Rectal smooth muscle tissue (tissue), 1 donor: Measurements from ENCODE around the gene VWA3A.

Experiments
- H3K27ac ChIP-seq: one replicate; pipeline ENCODE4 v1.7.0; 2013; ENCODE audit warnings: low read depth, low read length, inconsistent platforms
- H3K27me3 ChIP-seq: one replicate; pipeline ENCODE4 v1.7.0; 2013; ENCODE audit warnings: low read length; ENCODE audit not compliant: control insufficient read depth, insufficient read depth
- H3K36me3 ChIP-seq: one replicate; pipeline ENCODE4 v1.7.0; 2013; ENCODE audit warnings: low read length; ENCODE audit not compliant: control insufficient read depth, insufficient read depth
- H3K4me1 ChIP-seq: one replicate; pipeline ENCODE4 v1.7.0; 2013; ENCODE audit warnings: low read length; ENCODE audit not compliant: control insufficient read depth, insufficient read depth
- H3K4me3 ChIP-seq: one replicate; pipeline ENCODE4 v1.7.0; 2013; ENCODE audit warnings: low read length
- H3K9ac ChIP-seq: one replicate; pipeline ENCODE4 v1.7.0; 2013; ENCODE audit warnings: low read length

VWA3A gene

GRCh38 chr16:22071331-22071910 lies 20.9 kb upstream of the VWA3A start:
- H3K27ac ChIP-seq = no peak overlapping the region
- H3K36me3 ChIP-seq = no peaks in the 10 kb centered on the region
- H3K4me3 ChIP-seq = no peak overlapping the region
- H3K27me3 ChIP-seq = no peaks in the 10 kb centered on the region
- no peak overlapping the region for H3K9ac ChIP-seq
- H3K4me1 ChIP-seq = no peaks in the 10 kb centered on the region

DNA sequence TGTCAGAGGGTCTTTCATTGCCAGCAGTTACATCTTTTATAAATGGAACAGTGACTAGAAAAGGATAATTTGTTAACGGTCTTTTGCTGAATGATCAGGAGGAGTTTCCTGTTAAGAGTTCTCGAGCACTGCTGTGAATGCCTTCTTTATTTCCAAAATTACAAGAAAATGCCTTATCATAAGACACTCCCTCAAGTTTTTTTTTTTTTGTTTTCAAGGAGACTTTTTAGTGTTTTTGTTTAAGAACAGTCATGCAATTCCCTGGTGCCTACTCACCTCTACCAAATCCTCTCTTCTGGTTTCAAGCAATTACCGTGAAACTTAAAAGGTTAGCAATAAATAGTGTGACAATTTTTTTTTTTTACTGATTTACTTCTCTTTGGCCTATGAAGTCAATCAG lies 19.0 kb upstream of the VWA3A start:
- Histone ChIP-seq H3K27ac (no peak overlapping the region), H3K27me3 (no peaks in the 10 kb centered on the region), H3K9ac (no peak overlapping the region), H3K4me1 (no peaks in the 10 kb centered on the region), H3K4me3 (no peak overlapping the region), H3K36me3 (no peaks in the 10 kb centered on the region)

GRCh38 chr16:22075043-22075757 lies 17.1 kb upstream of the VWA3A start:
- H3K4me3 ChIP-seq = no peak overlapping the region
- no peak overlapping the region for H3K27ac ChIP-seq
- no peak overlapping the region for H3K9ac ChIP-seq
- H3K4me1 ChIP-seq = no peaks in the 10 kb centered on the region
- no peaks in the 10 kb centered on the region for H3K27me3 ChIP-seq
- H3K36me3 ChIP-seq = no peaks in the 10 kb centered on the region

- Histone ChIP-seq H3K4me1 (no peaks in the 10 kb centered on the region), H3K27me3 (no peaks in the 10 kb centered on the region), H3K4me3 (no peak overlapping the region), H3K9ac (no peak overlapping the region), H3K36me3 (no peaks in the 10 kb centered on the region), H3K27ac (no peak overlapping the region)
Measured at GRCh38 chr16:22075776-22076175, 16.6 kb upstream of the VWA3A start.

DNA sequence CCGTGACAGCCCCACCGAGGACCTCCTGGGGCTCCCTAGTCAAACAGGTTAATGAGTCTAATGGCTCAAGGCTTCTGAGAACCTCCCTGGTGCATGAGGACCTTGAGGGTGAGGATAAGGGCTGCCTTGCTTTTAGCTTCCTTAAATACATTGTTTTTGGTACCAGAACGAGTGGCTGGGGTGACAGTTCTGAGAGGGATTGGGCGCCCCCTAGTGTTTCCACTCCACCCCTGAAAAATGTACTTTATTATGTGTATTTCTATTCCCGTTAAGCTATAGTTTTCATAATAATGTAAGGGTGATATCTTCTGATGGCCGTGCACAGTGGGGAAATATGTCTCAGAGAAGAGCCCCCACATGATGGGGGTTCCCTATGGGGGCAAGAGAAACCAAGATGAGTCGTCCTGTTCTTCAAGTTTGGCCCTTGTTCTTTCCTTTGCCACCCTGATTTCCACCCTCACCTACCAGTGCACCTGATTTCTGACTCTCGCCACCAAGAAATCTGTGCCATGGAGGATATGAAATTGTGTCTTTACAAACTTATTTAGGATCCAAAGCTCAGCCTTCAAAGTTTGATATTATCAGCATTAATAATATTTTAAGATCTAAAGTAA lies 14.5 kb upstream of the VWA3A start:
- no peaks in the 10 kb centered on the region for H3K4me1 ChIP-seq
- no peak overlapping the region for H3K9ac ChIP-seq
- H3K4me3 ChIP-seq = no peak overlapping the region
- no peak overlapping the region for H3K27ac ChIP-seq
- H3K36me3 ChIP-seq = no peaks in the 10 kb centered on the region
- no peaks in the 10 kb centered on the region for H3K27me3 ChIP-seq

- Histone ChIP-seq H3K36me3 (no peaks in the 10 kb centered on the region), H3K27me3 (no peaks in the 10 kb centered on the region), H3K9ac (no peak overlapping the region), H3K27ac (no peak overlapping the region), H3K4me1 (no peaks in the 10 kb centered on the region), H3K4me3 (no peak overlapping the region)
Measured at GRCh38 chr16:22078656-22079055, 13.7 kb upstream of the VWA3A start.

DNA sequence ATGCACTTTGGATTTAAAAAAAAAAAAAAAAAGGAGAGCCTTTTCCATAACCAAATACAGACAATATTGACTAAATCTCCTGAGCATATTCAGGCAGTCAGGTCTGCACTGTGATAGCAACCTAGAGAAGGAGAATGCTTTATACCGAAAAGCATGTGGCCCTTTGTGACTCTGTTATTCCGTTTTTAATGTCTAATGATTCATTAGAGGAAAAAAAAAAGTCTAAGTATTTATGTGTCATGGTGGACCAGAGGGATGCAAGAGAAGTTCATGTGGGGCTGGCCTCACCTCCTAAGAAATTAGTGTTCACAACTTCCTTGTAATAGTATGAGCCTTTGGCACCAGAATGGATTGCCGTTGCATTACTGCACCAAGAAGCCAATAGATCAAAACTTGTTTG lies 11.3 kb upstream of the VWA3A start:
- Histone ChIP-seq H3K27ac (no peak overlapping the region), H3K4me1 (no peaks in the 10 kb centered on the region), H3K36me3 (no peaks in the 10 kb centered on the region), H3K27me3 (no peaks in the 10 kb centered on the region), H3K9ac (no peak overlapping the region), H3K4me3 (no peak overlapping the region)

GRCh38 chr16:22086440-22086839 lies 5.9 kb upstream of the VWA3A start:
- no peaks in the 10 kb centered on the region for H3K27me3 ChIP-seq
- H3K4me3 ChIP-seq = no peak overlapping the region
- no peaks in the 10 kb centered on the region for H3K4me1 ChIP-seq
- no peaks in the 10 kb centered on the region for H3K36me3 ChIP-seq
- no peak overlapping the region for H3K27ac ChIP-seq
- no peak overlapping the region for H3K9ac ChIP-seq

- no peaks in the 10 kb centered on the region for H3K4me1 ChIP-seq
- no peak overlapping the region for H3K27ac ChIP-seq
- no peak overlapping the region for H3K9ac ChIP-seq
Measured at GRCh38 chr16:22088642-22089041, 3.7 kb upstream of the VWA3A start.

DNA sequence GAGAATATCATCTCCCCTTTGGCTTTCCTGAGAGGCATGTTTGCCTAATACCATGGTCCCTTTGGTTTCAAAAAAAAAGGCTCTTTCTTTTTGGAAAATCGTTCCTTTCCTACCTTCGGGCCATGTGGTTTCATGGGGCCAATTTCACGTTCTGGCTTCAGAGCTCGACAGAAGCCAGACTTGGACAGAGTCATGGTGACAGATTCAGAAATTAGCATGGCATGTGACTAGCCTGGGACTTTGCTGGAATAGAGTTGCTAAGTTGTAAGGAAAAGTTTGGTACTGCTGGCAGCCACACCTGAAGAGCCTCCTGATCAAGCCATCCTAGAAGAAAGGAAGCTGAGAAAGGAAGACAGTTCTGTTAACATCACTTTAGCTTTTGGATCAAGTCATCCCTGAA lies 2.4 kb upstream of the VWA3A start:
- Histone ChIP-seq H3K27ac (no peak overlapping the region), H3K4me3 (no peak overlapping the region), H3K36me3 (no peaks in the 10 kb centered on the region), H3K27me3 (no peaks in the 10 kb centered on the region), H3K9ac (no peak overlapping the region), H3K4me1 (no peaks in the 10 kb centered on the region)

More at GRCh38 chr16:22088642-22089041, 3.7 kb upstream of the VWA3A start:
- no peak overlapping the region for H3K4me3 ChIP-seq
- no peaks in the 10 kb centered on the region for H3K36me3 ChIP-seq
- H3K27me3 ChIP-seq = no peaks in the 10 kb centered on the region

DNA sequence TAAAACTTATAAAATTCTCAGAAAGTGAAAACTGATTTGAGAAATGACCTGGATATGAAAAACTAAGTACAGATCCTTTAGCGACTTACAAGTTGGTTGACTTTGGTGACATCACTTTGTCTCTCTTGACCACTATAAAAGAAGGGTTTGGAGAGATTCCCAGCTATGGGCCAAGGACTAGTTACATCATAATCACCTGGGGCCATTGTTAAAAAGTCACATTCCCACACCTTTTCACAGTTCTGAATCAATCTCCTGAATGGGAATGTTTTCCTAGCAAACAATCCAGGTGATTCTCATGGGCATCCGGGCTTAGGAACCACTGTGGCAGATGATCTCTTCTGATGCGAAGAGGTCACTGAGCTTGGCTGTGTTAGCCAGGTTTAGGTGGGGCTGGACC lies 620 bp upstream of the VWA3A start:
- no peaks in the 10 kb centered on the region for H3K36me3 ChIP-seq

DNA sequence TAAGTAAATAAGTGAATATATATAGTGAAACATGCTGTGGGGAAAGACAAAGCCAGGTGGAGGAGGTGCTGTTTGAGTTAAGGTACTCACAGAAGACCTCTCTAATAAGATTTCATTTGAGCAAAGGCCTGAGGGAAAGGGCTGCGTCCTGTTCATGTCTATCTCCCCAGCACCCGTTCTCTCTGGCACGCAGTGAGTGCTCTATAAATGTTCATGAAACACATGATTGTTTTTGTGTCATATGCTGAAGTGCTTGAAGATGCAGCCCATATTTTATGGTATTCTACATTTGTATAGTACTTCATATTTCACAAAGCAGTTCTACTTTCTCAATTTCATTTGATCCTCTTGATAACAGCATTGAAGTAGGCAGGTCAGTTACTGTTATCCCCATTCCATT lies 990 bp downstream of the VWA3A start:
- no peaks in the 10 kb centered on the region for H3K4me1 ChIP-seq
- no peak overlapping the region for H3K4me3 ChIP-seq
- H3K9ac ChIP-seq = no peak overlapping the region
- no peaks in the 10 kb centered on the region for H3K36me3 ChIP-seq
- H3K27me3 ChIP-seq = no peaks in the 10 kb centered on the region
- H3K27ac ChIP-seq = no peak overlapping the region

More for the DNA sequence above, 620 bp upstream of the VWA3A start:
- H3K27ac ChIP-seq = no peak overlapping the region
- no peaks in the 10 kb centered on the region for H3K4me1 ChIP-seq
- H3K9ac ChIP-seq = no peak overlapping the region
- H3K27me3 ChIP-seq = no peaks in the 10 kb centered on the region
- no peak overlapping the region for H3K4me3 ChIP-seq

DNA sequence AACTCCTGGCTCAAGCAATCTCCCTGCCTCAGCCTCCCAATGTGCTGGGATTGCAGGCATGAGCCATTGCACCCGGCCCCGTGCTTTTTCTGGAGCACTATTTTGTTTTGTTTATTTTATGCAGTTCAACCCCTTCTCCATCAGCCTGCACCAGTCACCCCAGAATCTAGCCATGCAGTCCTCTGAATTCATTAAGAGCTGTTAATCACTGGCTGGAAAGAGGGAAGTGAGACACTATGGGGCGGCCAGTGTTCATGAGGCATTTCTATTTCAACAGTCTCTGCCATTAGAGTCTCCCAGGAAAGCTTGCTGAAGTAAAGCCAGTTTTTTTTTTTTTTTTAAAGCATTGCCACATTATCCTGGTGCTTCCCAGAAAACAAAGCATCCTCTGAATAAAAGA lies 1.7 kb downstream of the VWA3A start:
- no peak overlapping the region for H3K4me3 ChIP-seq
- no peak overlapping the region for H3K27ac ChIP-seq
- H3K36me3 ChIP-seq = no peaks in the 10 kb centered on the region
- H3K27me3 ChIP-seq = no peaks in the 10 kb centered on the region
- H3K4me1 ChIP-seq = no peaks in the 10 kb centered on the region
- H3K9ac ChIP-seq = no peak overlapping the region
